Measurements from ENCODE around the gene NPAS3. TPM values are rescaled to one million over a fixed set of nuclear protein-coding genes. Genes with fewer than 3 reads are reported as not detected.

The NPAS3 gene
- total RNA-seq, 1 donor from 2014 or later, result 0.93 TPM

GRCh38 chr14:33455654-33456345 is 517.1 kb downstream of the NPAS3 start:
- no peak for DNase-seq (ENCODE audit: extremely low read depth, low read depth, low spot score)

GRCh38 chr14:33457021-33457420 is 518.3 kb downstream of the NPAS3 start:
- DNase-seq (ENCODE audit: extremely low read depth, low read depth, low spot score), result no peak

- no peak for DNase-seq (ENCODE audit: extremely low read depth, low read depth, low spot score)
Observed at GRCh38 chr14:33457617-33458016, 518.9 kb downstream of the NPAS3 start.

- DNase-seq (ENCODE audit: extremely low read depth, low read depth, low spot score), result no peak
Observed at GRCh38 chr14:33460164-33460563, 521.5 kb downstream of the NPAS3 start.

GRCh38 chr14:33461036-33461435 is 522.4 kb downstream of the NPAS3 start:
- no peak for DNase-seq (ENCODE audit: extremely low read depth, low read depth, low spot score)

GRCh38 chr14:33463731-33464130 is 525.1 kb downstream of the NPAS3 start:
- DNase-seq (ENCODE audit: extremely low read depth, low read depth, low spot score), result no peak

- no peak for DNase-seq (ENCODE audit: extremely low read depth, low read depth, low spot score)
Observed at GRCh38 chr14:33464254-33464962, 525.7 kb downstream of the NPAS3 start.

- no peak for DNase-seq (ENCODE audit: extremely low read depth, low read depth, low spot score)
Observed at GRCh38 chr14:33465846-33466700, 527.4 kb downstream of the NPAS3 start.

- DNase-seq (ENCODE audit: extremely low read depth, low read depth, low spot score), result no peak
Observed at GRCh38 chr14:33467971-33468370, 529.3 kb downstream of the NPAS3 start.

- no peak for DNase-seq (ENCODE audit: extremely low read depth, low read depth, low spot score)
Observed at GRCh38 chr14:33469898-33470297, 531.2 kb downstream of the NPAS3 start.

- no peak for DNase-seq (ENCODE audit: extremely low read depth, low read depth, low spot score)
Observed at GRCh38 chr14:33471776-33472175, 533.1 kb downstream of the NPAS3 start.

- DNase-seq (ENCODE audit: extremely low read depth, low read depth, low spot score), result peak; percentile 71
Observed at GRCh38 chr14:33475623-33476022, 536.9 kb downstream of the NPAS3 start.

GRCh38 chr14:33477797-33478196 is 539.1 kb downstream of the NPAS3 start:
- DNase-seq (ENCODE audit: extremely low read depth, low read depth, low spot score), result no peak

GRCh38 chr14:33480071-33480886 is 541.6 kb downstream of the NPAS3 start:
- DNase-seq (ENCODE audit: extremely low read depth, low read depth, low spot score), result no peak

- DNase-seq (ENCODE audit: extremely low read depth, low read depth, low spot score), result no peak
Observed at GRCh38 chr14:33480887-33481184, 542.2 kb downstream of the NPAS3 start.

- DNase-seq (ENCODE audit: extremely low read depth, low read depth, low spot score), result no peak
Observed at GRCh38 chr14:33483110-33483509, 544.4 kb downstream of the NPAS3 start.

GRCh38 chr14:33483541-33483940 is 544.9 kb downstream of the NPAS3 start:
- DNase-seq (ENCODE audit: extremely low read depth, low read depth, low spot score), result no peak

GRCh38 chr14:33484264-33484663 is 545.6 kb downstream of the NPAS3 start:
- no peak for DNase-seq (ENCODE audit: extremely low read depth, low read depth, low spot score)

GRCh38 chr14:33486332-33486890 is 547.7 kb downstream of the NPAS3 start:
- no peak for DNase-seq (ENCODE audit: extremely low read depth, low read depth, low spot score)

- no peak for DNase-seq (ENCODE audit: extremely low read depth, low read depth, low spot score)
Observed at GRCh38 chr14:33488582-33488981, 549.9 kb downstream of the NPAS3 start.
